HepG2 (cell line): ENCODE measurements around the gene HSD3B7. TPM values are rescaled to one million over a fixed set of nuclear protein-coding genes. Genes with fewer than 3 reads are reported as not detected.

ENCODE experiments used
- BCL3 ChIP-seq: sonication (generic); formaldehyde crosslinking; IDR thresholded peaks from 2 replicates; pipeline ENCODE4 v1.5.1; 2020; ENCODE audit warnings: mild to moderate bottlenecking, missing genetic modification reagents, moderate library complexity
- GTF3A ChIP-seq: sonication (generic); formaldehyde crosslinking; conservative IDR thresholded peaks from 2 replicates; pipeline ENCODE4 v1.4.0; 2020; ENCODE audit warnings: mild to moderate bottlenecking, missing genetic modification reagents
- HNF1A ChIP-seq, 2 experiments: sonication (generic) in 1 of 2; formaldehyde crosslinking in 1 of 2; IDR thresholded peaks; 2 replicates each; pipeline versions ENCODE4 v1.4.0 to v1.6.1; 2016 to 2020; ENCODE audit warnings: borderline replicate concordance in 1 of 2, low read depth in 1 of 2, mild to moderate bottlenecking in 1 of 2, missing genetic modification reagents in 1 of 2
- HNRNPL ChIP-seq: fragments of 200-400 bp; formaldehyde crosslinking; IDR thresholded peaks from 2 replicates; pipeline ENCODE4 v1.6.1; 2017; ENCODE audit warnings: mild to moderate bottlenecking, low read depth, low read length
- MTF2 ChIP-seq: sonication (generic); formaldehyde crosslinking; IDR thresholded peaks from 2 replicates; pipeline ENCODE4 v1.5.0; 2020; ENCODE audit warnings: missing genetic modification reagents, borderline replicate concordance
- SALL2 ChIP-seq: sonication (generic); formaldehyde crosslinking; IDR thresholded peaks from 2 replicates; pipeline ENCODE4 v1.8.1; 2023; ENCODE audit warnings: mild to moderate bottlenecking, missing genetic modification reagents, inconsistent platforms
- SKIL ChIP-seq: sonication (generic); formaldehyde crosslinking; IDR thresholded peaks from 2 replicates; pipeline ENCODE4 v1.8.0; 2022; ENCODE audit warnings: missing genetic modification reagents, mild to moderate bottlenecking, moderate library complexity, borderline replicate concordance
- SNAI1 ChIP-seq: sonication (generic); formaldehyde crosslinking; IDR thresholded peaks from 2 replicates; pipeline ENCODE4 v1.5.0; 2020; ENCODE audit warnings: mild to moderate bottlenecking, missing genetic modification reagents, borderline replicate concordance
- THRA ChIP-seq: sonication (generic); formaldehyde crosslinking; IDR thresholded peaks from 2 replicates; pipeline ENCODE4 v1.4.0; 2020; ENCODE audit warnings: missing genetic modification reagents, borderline replicate concordance
- ZMYM3 ChIP-seq: sonication (generic); formaldehyde crosslinking; IDR thresholded peaks from 2 replicates; pipeline ENCODE4 v1.5.1; 2020; ENCODE audit warnings: mild to moderate bottlenecking, missing genetic modification reagents
- ZNF18 ChIP-seq: sonication (generic); formaldehyde crosslinking; IDR thresholded peaks from 2 replicates; pipeline ENCODE4 v1.8.0; 2022; ENCODE audit warnings: mild to moderate bottlenecking, missing genetic modification reagents; ENCODE audit not compliant: insufficient replicate concordance
- ZNF441 ChIP-seq: sonication (generic); formaldehyde crosslinking; IDR thresholded peaks from 2 replicates; pipeline ENCODE4 v1.7.0; 2021; ENCODE audit warnings: missing genetic modification reagents, borderline replicate concordance
- ZNF83 ChIP-seq: sonication (generic); formaldehyde crosslinking; IDR thresholded peaks from 2 replicates; pipeline ENCODE4 v1.4.0; 2020; ENCODE audit warnings: missing genetic modification reagents, mild to moderate bottlenecking, borderline replicate concordance
- polyA plus RNA-seq, 8 experiments: library from polyadenylated mRNA; depleted of rRNA in 3 of 8; stranded (reverse) in 7 of 8; unstranded in 1 of 8; fragments of >200 nt; fragmentation: Illumina TruSeq in 4 of 8; extraction: Trizol in 4 of 8; gene quantifications; 2 replicates each; pipeline versions ENCODE4 v1.2.1 to v1.2.3, GENCODE V29; 2011 to 2016; ENCODE audit warnings: low read depth in 4 of 8, missing spikeins in 1 of 8, mixed read lengths in 1 of 8; ENCODE audit not compliant: insufficient read depth in 1 of 8
- total RNA-seq, 5 experiments: library from RNA; depleted of rRNA; stranded (reverse); fragments of >200 nt; fragmentation: Illumina TruSeq; extraction: Trizol; gene quantifications; 2 replicates each; pipeline ENCODE4 v1.2.3, GENCODE V29; 2016; ENCODE audit warnings: low read depth in 1 of 5

The HSD3B7 gene
- total and polyA plus RNA-seq, 2 of the 13 experiments (the other 11 are each of a cell fraction or from before 2014, with no cell fraction given) = 32.9 to 69.7 TPM

- no peak for TF ChIP-seq ZNF441 (CRISPR knock-in tag)
- TF ChIP-seq ZMYM3 (CRISPR knock-in tag) = no peak
- TF ChIP-seq SALL2 (CRISPR knock-in tag) = no peak
- TF ChIP-seq HNRNPL = no peak
- 0 out of 2 replicates have a peak, but pooled peaks have one; percentile 41 for TF ChIP-seq BCL3 (CRISPR knock-in tag)
- TF ChIP-seq GTF3A (CRISPR knock-in tag) = no peak
- peak; percentile 34 for TF ChIP-seq ZNF18
- TF ChIP-seq MTF2 = no peak
- no peak for TF ChIP-seq SNAI1
- no peak for TF ChIP-seq THRA (CRISPR knock-in tag)
- TF ChIP-seq ZNF83 = no peak
- TF ChIP-seq HNF1A (IDR thresholded peaks at IDR 0.05; ENCODE audit: low read depth) = no peak
- TF ChIP-seq HNF1A (CRISPR knock-in tag; IDR thresholded peaks at IDR 0.05; ENCODE audit: borderline replicate concordance) = no peak
- no peak for TF ChIP-seq SKIL
Measured at GRCh38 chr16:30958175-30959079, 26.6 kb upstream of the HSD3B7 start (continued).
